Muscle of arm (tissue), 12 donors: Measurements from ENCODE around the gene FOXJ3. TPM values are rescaled to one million over a fixed set of nuclear protein-coding genes. Genes with fewer than 3 reads are reported as not detected.

Source experiments
- DNase-seq: peaks from one replicate; pipeline ENCODE4 v3.0.0-alpha.2; 2013
- polyA plus RNA-seq, 12 donors: library from polyadenylated mRNA; unstranded; fragments of 120-200 nt; gene quantifications; one replicate each; pipeline ENCODE4 v1.2.1, GENCODE V29; 2013; ENCODE audit not compliant: insufficient read length in 12 of 12

Gene FOXJ3
- polyA plus RNA-seq, 12 donors, result 33.6 to 69.1 (median 38.9) TPM; not detected in 1

DNA sequence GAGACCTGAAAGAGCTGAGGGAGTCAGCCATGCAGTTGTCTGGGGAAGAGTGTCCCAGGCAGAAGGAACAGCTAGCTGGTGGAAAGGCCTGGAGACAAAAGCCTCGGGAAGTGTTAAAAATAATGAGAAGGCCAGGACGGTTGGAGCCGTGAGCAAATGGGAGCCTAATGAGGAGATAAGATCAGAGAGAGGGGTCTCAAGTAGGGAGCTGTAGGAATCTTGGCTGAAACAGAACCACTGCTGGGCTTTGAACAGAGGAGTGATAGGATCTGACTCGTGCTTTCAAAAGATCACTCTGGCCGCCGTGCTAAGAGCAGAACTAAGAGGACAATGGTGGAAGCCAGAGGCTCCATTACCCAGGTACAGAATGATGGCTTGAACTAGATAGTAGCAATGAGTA, 1.9 kb upstream of the FOXJ3 start:
- no peak for DNase-seq

DNA sequence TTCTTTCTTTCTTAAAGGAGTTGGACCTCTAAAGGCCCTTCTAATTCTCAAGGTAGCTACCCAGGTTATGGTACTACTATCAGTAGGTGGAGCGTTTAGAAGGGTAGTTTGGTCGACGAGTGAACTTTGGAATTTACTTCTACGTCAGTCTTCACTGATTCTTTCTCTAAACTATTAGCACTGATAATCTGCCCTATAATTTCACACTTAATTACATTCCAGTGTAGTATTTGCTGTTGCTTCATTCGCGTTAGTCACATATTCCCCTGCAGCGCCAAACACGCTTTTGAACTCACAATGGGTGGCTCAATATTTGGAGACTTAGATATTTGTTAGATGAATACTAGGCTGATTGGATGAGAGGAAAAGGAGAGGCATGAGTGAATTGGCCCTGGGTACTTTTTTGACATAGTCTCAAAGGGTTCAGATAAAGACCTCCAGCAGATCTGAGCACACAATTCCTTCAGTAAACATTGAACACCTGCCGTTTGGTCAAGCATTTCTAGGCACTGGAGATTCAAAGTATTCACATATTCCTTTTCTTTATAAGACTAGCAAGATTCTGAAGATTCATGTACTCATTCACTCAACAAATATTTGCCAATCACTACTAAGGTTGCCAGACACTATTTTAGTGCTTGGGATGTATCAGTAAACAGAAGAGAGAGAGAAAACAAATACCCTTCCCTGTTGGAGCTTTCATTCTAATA, 929 bp upstream of the FOXJ3 start:
- no peak for DNase-seq

DNA sequence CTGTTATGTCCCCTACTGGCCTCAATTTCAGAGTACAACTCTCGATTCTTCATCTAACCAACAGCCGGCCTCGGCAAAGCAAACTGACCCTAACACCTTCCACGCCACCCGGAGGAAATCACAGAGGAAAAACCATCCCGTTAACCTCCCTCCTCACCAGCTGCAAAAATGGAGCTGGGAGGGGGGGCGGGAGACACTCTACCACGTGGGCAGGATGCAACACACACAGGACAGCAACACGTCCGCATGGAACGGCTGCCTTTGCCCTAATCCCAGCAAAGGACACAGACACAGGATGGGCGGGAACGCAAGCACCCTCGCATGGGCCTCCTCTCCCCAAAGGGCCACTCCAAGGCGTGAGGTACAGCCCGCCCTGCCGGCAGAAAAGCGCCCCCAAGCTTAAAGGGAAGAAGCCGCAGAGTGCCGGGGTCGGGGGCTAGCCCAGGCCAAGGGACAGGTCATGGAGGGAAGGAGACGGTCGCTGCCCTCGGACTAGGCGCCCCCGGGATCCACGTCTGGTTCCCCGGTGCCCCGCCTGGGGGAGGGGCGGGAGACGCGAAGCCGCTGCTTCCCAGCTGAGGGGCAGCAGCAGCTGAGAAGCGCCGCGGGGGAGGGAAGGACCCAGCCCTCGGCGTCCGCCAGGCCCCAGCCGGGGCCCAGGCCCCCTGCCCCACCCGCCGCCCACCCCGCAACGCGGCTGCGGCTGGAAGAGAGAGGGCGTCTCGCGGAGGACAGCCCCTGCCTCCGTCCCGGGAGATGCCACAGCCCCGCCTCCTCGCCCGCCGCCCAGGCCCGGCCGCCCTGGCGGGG, 590 bp downstream of the FOXJ3 start:
- peak; percentile 52 for DNase-seq

DNA sequence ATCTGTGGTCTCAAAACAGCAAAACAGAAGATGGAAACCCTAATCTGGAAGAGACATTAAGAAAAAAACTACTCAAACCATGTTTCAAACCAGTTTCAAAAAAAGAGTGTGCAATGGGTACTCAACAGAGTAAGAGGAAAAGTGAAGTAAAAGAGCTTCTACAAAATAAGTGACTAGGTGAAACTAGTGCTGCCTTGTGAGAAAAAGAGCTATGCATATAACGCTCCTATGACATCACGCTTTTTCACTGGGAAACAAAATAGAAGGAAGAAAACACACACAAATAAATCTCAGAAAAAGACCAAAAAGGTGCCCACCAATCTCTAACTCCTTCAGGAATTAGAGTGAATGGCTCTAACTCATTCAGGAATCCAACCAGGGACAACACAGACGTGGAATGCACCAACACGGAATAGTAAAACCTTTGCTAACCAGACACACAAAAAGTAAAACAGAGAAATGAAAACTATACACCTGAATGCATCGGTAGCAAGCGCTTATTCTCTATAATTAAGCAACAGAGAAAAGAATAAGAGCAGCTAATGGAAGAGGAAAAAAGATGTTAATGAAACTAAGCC, 1.3 kb downstream of the FOXJ3 start:
- DNase-seq, result no peak

DNA sequence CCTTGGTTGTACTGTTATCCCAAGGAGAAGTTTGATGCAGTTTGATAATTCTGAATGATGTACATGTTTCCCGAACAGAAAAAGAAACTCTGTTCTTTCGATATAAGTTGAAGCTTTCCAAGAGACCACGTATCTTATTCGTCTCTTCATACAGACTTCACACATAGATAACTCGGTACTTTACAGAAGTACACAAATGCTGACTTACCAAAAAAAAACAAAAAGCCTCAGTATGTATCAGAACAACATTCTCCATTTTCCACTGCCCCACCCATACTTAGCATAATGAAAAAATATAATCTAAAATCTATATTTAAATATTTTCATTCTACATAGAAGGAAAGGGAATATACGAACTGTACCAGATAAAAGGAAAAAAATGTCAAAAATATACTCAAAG, 2.2 kb downstream of the FOXJ3 start:
- no peak for DNase-seq

DNA sequence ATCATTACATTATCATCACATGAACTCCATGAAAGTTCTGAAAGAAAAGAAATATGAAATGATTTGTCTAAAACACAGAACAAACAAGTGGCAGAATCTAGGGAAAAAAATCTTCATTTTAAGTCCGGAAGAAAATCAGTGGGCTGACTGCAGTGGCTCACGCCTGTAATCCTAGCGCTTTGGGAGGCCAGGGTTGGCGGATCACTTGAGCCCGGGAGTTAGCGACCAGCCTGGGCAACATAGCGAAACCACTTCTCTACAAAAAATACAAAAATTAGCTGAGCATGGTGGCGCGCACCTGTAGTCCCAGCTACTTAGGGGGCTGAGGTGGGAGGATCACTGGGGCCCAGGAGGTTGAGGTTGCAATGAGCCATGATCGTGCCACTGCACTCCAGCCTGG, 4.8 kb downstream of the FOXJ3 start:
- no peak for DNase-seq

DNA sequence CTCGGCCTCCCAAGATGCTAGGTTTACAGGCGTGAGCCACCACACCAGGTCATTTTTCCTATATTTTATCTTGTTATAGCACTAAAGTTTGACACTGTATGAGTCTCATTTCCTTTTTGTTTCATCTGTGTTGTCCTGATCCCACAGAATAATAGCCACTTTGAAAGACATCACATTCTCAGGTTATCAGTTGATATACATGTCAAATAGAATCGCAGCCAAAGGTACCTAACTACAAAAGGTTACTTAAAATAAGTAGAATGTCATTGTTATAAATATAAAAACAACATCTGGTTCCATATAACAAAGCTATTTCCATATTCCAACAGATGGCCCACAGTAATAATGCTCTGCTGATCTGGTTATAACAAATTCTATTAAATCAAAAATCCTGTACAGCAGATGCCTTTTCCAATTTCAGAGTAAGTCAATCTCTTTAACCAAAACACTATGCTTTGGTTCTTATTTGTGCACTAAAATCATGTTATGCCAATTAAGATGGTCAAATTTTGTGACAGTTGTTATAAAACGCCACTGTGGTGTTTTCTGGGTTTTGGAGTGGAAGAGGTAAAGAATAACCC, 6.0 kb downstream of the FOXJ3 start:
- no peak for DNase-seq

DNA sequence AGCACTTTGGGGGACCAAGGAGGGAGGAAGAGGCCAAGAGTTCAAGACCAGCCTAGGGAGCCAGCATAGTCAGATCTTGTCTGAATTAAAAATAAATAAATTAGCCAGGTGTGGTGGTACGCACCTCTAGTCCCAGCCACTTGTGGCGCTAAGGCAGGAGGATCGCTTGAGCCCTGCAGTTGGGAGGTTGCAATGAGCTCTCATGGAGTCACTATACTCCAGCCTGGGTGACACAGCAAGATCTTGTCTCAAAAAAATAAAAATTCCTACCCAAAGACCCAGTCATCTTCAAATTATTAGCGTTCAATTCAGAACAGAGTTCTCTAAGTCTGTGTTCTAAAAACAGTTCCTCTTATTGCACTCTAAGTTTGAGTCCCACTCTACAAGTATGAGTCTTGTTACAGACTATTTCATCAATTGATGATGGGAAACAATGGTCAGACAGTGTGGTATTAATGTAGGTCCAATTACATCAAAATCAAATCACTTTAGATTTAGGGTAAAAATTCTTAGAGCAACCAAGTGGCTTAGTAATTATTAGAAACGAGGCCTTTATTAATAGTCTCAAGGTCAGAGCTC, 6.9 kb downstream of the FOXJ3 start:
- no peak for DNase-seq

DNA sequence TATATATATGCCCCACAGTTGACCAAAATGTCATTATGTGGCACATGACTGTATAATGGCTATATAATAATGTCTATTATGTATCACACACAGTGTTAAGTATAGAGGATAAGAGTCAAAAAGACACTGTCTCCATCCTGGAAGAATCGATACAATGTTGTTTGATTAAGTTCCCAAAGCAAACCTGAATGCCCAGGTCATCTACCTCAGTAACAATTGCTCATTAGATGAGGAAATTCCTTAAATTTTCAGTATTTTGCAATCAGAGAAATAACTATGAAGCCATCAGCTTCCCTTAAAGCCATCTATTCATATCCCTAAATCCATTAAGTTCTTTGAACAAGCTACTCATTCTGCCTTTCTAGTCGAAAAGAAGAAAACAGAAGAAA, 10.0 kb downstream of the FOXJ3 start:
- DNase-seq, result no peak

DNA sequence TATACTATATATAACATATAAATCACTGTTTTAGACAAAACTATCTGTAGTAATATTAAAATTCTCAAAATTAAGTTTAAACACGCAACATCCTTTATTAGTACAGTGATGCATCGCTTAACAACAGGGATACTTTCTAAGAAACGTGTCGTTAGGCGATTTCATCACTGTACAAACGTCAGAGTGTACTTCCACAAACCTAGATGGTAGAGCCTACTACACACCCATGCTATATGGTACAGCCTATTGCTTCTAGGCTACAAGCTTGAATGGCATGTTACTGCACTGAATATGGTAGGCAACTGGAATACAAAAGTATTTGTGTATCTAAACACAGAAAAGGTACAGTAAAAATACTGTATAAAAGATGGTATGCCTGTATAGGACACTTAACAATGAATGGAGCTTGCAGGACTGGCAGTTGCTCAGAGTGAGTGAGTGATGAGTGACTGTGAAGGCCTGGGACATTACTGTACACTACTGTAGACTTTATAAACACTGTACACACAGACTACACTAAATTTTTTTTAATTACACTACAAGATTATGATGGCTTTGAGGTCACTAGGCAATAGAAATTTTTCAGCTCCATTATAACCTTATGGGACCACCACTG, 10.5 kb downstream of the FOXJ3 start:
- no peak for DNase-seq

DNA sequence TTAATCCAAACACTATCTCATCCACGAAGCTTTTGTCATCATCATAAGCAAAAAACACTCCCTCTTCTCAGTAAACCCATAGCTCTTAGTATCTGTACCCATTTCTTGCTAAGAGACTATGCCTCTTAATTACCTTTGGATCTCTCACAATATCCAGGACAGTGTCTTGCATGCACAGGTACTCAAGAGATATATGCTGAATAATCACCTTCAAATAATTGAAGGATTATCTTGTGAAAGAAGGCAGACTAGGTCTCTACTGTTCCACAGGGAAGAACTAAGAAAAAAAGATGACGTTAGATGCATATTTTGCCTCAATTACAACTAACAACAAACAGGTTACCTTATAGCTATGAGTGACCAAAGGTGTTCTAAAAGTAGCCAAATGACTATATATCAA, 11.5 kb downstream of the FOXJ3 start:
- no peak for DNase-seq

DNA sequence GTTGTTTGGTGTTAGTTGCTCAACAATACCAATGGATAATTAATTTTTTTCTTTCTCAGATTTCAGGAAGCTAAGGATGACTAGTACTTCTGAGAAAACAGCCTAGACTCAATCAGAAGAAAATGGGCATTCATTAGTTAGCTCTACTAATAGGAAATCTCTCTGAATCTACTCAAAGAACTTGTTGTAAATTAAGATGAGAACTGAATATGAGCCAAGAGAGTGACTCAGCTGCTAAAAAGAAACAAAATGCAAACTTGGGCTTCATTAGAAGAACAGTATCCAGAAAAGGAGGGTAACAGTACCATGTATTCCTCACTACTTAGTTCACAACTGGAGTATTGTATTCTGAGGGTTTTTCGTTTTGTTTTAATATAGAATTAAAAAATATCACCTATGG, 12.5 kb downstream of the FOXJ3 start:
- no peak for DNase-seq

DNA sequence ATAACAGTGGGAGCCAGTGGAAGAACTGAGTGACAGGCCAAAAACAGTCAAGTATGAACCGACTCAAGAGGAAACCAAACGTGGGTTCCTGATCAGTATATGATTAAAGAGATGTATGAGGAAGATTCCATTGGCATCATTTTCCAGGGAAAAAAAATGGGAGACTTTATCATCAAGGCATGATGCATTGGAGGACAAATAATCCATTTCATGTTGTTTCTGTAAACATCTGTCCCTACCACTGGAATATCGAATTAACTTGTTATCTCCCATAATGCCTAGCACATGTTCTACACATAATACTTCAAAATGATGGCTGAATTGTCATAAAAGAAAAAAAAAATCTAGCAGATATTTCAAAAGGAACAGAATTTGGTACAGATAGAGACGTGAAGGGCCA, 13.3 kb downstream of the FOXJ3 start:
- DNase-seq, result no peak

DNA sequence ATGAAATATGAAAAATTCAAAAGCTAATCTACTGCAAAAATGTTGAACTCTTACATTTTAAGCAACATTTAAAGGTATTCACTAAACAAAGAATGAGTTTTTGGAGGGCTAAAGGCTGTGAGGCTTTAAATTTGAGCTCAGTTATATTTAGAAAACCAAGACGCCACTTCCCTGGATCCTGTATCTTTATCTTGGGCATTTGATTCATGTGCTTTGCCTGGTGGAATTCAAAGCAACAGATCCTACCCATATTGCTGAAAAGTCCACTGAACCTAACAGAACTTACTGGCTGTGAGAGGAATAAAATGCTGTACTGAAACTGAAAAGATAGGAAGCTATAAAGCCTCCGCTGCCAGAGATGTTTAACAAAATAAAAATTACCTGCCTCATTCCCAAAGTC, 14.3 kb downstream of the FOXJ3 start:
- DNase-seq, result no peak

DNA sequence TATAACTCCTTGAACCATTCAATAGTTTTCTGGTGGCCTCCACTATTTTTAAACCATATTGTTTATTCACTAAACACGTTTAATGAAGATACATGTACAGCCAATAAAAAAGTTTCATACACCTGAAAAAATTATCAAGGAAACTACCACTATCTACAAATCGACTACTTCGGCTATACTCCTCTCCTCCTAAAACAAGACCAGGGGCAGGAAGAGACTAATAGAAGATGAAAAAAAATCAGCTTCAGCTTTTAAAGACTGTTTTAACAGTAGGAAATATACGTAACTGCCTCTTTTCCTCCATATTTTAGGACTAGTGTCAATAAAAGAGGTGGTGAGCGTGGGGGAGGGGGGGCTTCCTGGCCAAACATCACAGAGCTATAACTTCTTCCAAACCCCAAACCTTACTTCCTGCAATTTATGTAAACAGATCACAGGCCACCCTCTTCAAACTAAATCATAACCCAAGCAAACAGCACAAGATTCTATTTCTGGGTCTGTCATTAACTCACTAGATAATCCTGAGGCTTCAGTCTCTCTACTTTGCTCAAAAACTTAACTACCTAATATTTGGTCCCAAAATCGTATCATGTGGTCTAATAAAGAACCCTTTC, 15.1 kb downstream of the FOXJ3 start:
- DNase-seq, result no peak

DNA sequence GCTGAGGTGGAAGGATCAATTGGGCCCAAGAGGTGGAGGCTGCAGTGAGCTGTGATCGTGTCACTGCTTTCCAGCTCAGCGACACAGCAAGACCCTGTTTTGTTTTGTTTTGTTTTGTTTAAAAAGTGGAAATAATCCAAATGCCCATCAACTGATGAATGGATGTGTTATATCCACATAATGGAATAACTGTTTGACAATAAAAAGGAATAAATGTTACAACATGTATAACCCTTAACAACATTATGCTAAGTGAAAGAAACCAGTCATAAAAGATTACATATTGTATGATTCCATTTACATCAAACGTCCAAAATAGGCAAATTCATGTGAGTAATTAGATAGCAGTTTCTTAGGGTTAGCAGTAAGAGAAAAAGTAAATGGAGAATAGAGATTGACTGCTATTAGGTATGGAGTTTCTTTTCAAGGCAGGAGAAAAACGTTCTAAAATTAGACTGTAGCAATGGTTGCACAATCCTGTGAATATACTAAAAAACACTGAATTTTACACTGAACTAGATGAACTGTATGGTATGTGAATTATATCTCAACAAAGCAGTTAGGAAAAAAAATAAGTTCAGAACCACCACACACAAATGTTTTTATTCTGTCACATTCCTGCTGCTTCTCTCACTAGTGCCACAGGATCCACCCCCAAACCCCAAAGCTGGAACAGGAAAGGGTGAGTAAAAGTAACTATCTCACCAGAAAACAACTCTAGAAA, 15.7 kb downstream of the FOXJ3 start:
- DNase-seq, result no peak

DNA sequence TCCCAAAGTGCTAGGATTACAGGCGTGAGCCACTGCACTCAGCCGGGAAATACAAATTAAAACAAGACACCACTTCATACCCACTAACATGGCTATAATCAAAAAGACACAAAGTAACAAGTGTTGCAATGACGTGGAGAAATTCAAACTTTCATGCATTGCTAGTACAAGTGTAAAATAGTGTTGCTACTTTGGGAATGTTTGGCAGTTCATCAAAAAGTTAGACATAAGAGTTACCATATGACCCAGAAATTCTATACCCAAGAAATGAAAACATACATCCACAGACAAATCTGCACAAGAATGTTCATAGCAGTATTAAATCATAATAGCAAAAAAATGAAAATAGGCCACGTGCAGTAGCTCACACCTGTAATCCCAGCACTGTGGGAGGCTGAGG, 16.4 kb downstream of the FOXJ3 start:
- no peak for DNase-seq

DNA sequence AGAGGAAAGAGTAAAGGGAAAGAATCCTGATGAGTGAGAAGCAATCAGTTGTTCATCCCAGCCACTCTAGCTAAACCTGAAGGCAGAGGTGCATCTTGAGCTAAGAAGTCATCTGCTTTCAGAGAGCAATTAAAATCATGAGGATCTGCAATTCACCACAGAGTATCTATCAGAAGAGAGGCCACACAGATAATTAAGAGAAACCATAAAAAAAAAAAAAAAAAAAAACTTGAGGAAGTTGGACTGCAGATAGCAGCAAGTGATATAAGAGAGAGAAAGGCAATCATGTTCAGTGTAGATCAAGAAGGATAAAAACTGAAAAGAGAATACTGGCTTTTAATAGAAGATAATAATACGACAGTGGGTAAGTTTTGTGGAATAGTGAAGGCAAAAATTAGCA, 17.7 kb downstream of the FOXJ3 start:
- DNase-seq, result no peak

DNA sequence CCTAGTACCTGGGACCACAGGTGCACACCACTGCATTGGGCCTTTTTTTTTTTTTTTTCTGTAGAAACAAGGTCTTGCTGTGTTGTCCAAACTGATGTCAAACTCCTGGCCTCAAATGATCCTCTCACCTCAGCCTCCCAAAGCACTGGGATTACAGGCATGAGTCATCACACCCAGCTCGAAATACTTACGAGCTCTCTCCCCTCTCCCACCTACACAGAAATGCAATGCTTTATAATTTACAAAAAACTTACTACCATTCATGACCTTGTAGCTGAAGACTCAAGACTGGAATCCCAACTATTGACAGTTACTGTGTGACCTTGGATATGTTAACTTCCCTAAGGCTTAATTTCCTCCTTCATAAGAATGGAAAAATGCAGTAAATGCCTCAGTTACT, 18.7 kb downstream of the FOXJ3 start:
- no peak for DNase-seq

DNA sequence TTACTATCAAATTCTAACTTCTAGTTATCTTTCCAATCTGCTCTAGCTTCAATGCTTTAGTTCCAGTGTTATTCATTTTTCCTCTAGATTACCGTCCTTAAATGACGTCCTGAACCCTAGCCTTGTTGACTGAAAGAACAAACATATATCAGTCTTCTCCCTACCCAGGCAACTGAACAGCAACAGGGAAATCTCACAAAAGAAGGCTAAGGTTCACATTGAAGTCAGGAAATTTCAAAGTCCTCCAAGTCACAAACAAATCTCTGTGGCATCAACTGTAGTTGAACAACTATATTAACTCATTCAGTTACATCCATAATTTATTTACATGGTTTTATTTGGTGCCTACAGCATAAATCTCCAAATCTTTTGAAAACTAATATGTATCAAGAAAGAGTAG, 19.5 kb downstream of the FOXJ3 start:
- no peak for DNase-seq

DNA sequence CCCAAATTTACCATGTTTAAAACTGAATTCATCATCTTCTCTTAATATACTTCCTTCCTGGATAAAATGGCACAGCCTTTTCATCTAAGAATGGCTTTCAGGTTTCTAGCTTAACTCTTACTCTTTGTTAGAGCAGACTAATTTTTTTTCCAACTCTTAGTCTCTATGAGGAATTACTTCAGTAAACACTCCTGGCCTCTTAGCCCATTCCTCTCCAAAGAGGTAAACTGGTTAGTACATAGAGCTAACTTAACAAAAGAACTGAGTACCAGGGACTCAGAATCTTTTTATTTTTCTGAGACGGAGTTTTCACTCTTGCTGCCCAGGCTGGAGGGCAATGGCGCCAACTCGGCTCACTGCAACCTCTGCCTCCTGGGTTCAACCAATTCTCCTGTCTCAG, 21.1 kb downstream of the FOXJ3 start:
- no peak for DNase-seq
